IMR-90 (cell line): Measurements from ENCODE around the gene TRMT10C. TPM values are rescaled to one million over a fixed set of nuclear protein-coding genes. Genes with fewer than 3 reads are reported as not detected.
"Not testable (repeated sequence)": the region's sequence is repeated elsewhere in the genome, so short reads cannot be mapped to it uniquely, and the experiment has no call there.

Experiments
- ATAC-seq: fragments of 200-7000 bp; cut with Tn5 transposase; 2 replicates; pipeline ENCODE4 v1.9.1; 2020; ENCODE audit warnings: low read depth, mild to moderate bottlenecking, moderate library complexity
- BruUV-seq: library from RNA; stranded (reverse); fragments of 400-500 nt; replicated peaks from 2 replicates; lab custom pipeline; 2021; lab: Mats Ljungman, UMichigan
- CTCF ChIA-PET: fragments of 300-600 bp; formaldehyde crosslinking; extraction: SDS; loops from one replicate; lab custom pipeline; 2021; ENCODE audit warnings: antibody characterized with exemption; lab: Yijun Ruan, JAX
- POLR2A ChIA-PET: fragments of 300-600 bp; sonication (Branson Sonifier 250); formaldehyde crosslinking; loops from one replicate; lab custom pipeline; 2022; ENCODE audit warnings: antibody characterized with exemption; ENCODE audit not compliant: unreplicated experiment; lab: Charles Lee
- DNase-seq: peaks from one replicate; pipeline ENCODE4 v3.0.0; 2013
- H2AFZ ChIP-seq: replicated peaks from 2 replicates; pipeline ENCODE3; 2013; ENCODE audit warnings: low read length, mild to moderate bottlenecking; ENCODE audit not compliant: poor library complexity
- H2AK5ac ChIP-seq: 2 replicates; pipeline ENCODE4 v1.6.1; 2013; ENCODE audit warnings: low read depth, low read length, inconsistent platforms
- H2AK9ac ChIP-seq: replicated peaks from 2 replicates; pipeline ENCODE3; 2013; ENCODE audit warnings: mild to moderate bottlenecking, low read depth, low read length, moderate library complexity; ENCODE audit not compliant: poor library complexity
- H2BK120ac ChIP-seq: 2 replicates; pipeline ENCODE4 v1.6.1; 2013; ENCODE audit warnings: low read depth, low read length, inconsistent platforms
- H2BK15ac ChIP-seq: 3 replicates; pipeline ENCODE4 v1.6.1; 2013; ENCODE audit warnings: low read depth, low read length, inconsistent platforms
- H2BK20ac ChIP-seq: 2 replicates; pipeline ENCODE4 v1.6.1; 2013; ENCODE audit warnings: low read depth, mild to moderate bottlenecking, inconsistent platforms, low read length, moderate library complexity
- H2BK5ac ChIP-seq: 2 replicates; pipeline ENCODE4 v1.6.1; 2013; ENCODE audit warnings: mild to moderate bottlenecking, low read depth, low read length, inconsistent platforms; ENCODE audit not compliant: poor library complexity, severe bottlenecking
- H3K14ac ChIP-seq: replicated peaks from 2 replicates; pipeline ENCODE4 v1.6.1; 2013; ENCODE audit warnings: low read depth, low read length, inconsistent platforms
- H3K18ac ChIP-seq: 2 replicates; pipeline ENCODE4 v1.6.1; 2013; ENCODE audit warnings: low read depth, low read length, control low read depth
- H3K23ac ChIP-seq: 2 replicates; pipeline ENCODE4 v1.6.1; 2013; ENCODE audit warnings: low read depth, low read length, inconsistent platforms
- H3K27ac ChIP-seq: 2 replicates; pipeline ENCODE4 v1.5.1; 2013; ENCODE audit warnings: mild to moderate bottlenecking, control low read depth, low read length; ENCODE audit not compliant: insufficient read depth
- H3K27me3 ChIP-seq: 2 replicates; pipeline ENCODE4 v1.6.1; 2013; ENCODE audit warnings: low read length; ENCODE audit not compliant: control insufficient read depth, insufficient read depth
- H3K36me3 ChIP-seq: 2 replicates; pipeline ENCODE4 v1.6.1; 2013; ENCODE audit warnings: low read length, mixed read lengths; ENCODE audit not compliant: control insufficient read depth, insufficient read depth
- H3K4ac ChIP-seq: 2 replicates; pipeline ENCODE4 v1.6.1; 2013; ENCODE audit warnings: low read depth, low read length, inconsistent platforms
- H3K4me1 ChIP-seq: 2 replicates; pipeline ENCODE4 v1.6.1; 2013; ENCODE audit warnings: low read length, mixed read lengths; ENCODE audit not compliant: control insufficient read depth, insufficient read depth
- H3K4me2 ChIP-seq: 2 replicates; pipeline ENCODE4 v1.6.1; 2013; ENCODE audit warnings: low read depth, mild to moderate bottlenecking, control low read depth, low read length, moderate library complexity
- H3K4me3 ChIP-seq: 2 replicates; pipeline ENCODE4 v1.5.1; 2013; ENCODE audit warnings: low read depth, mild to moderate bottlenecking, control low read depth, low read length, moderate library complexity; ENCODE audit not compliant: insufficient read depth
- H3K56ac ChIP-seq: 2 replicates; pipeline ENCODE4 v1.6.1; 2013; ENCODE audit warnings: low read length, inconsistent platforms; ENCODE audit not compliant: insufficient read depth; ENCODE audit errors: extremely low read depth
- H3K79me1 ChIP-seq, 2 experiments: 2 replicates each; pipeline ENCODE4 v1.6.1; 2013; ENCODE audit warnings: low read length in 2 of 2, inconsistent platforms in 1 of 2, low read depth in 1 of 2
- H3K9ac ChIP-seq: 2 replicates; pipeline ENCODE4 v1.6.1; 2013; ENCODE audit warnings: low read depth, low read length, control low read depth
- H3K9me1 ChIP-seq: 2 replicates; pipeline ENCODE4 v1.6.1; 2013; ENCODE audit warnings: low read length, inconsistent platforms; ENCODE audit not compliant: insufficient read depth
- H3K9me3 ChIP-seq: 2 replicates; pipeline ENCODE4 v1.6.1; 2013; ENCODE audit warnings: low read length; ENCODE audit not compliant: control insufficient read depth, insufficient read depth
- H4K20me1 ChIP-seq: 2 replicates; pipeline ENCODE4 v1.6.1; 2013; ENCODE audit warnings: low read length, inconsistent platforms; ENCODE audit not compliant: insufficient read depth
- H4K5ac ChIP-seq: 2 replicates; pipeline ENCODE4 v1.6.1; 2013; ENCODE audit warnings: mild to moderate bottlenecking, low read depth, low read length, control low read depth
- H4K8ac ChIP-seq, 2 experiments: 2 replicates each; pipeline ENCODE4 v1.6.1; 2013; ENCODE audit warnings: low read depth in 2 of 2, low read length in 2 of 2, control low read depth in 1 of 2, inconsistent platforms in 1 of 2
- H4K91ac ChIP-seq: 2 replicates; pipeline ENCODE4 v1.6.1; 2013; ENCODE audit warnings: low read depth, low read length, inconsistent platforms; ENCODE audit not compliant: insufficient read depth
- WGBS, 2 experiments: methylation state at CpG; one replicate each; pipeline versions ENCODE4 v1.1.5 to v1.1.7; 2013; ENCODE audit warnings: missing lambda C conversion rate in 2 of 2; ENCODE audit not compliant: insufficient read length in 1 of 2; ENCODE audit errors: extremely low coverage in 2 of 2; 5-methylcytosine and 5-hydroxymethylcytosine counted together
- dilution Hi-C: fragments of 300-500 bp; cut with HindIII; formaldehyde crosslinking; loops from one replicate; pipeline ENCODE4 v1.14.3; 2018; ENCODE audit warnings: low sequenced_read_pairs; ENCODE audit not compliant: unreplicated experiment
- in situ Hi-C: fragments of 300-500 bp; cut with MboI; formaldehyde crosslinking; loops from 3 replicates; pipeline ENCODE4 v1.14.3; 2019; ENCODE audit warnings: low sequenced_read_pairs, inconsistent platforms, mixed read lengths
- intact Hi-C: fragments of 100-400 bp; cut with micrococcal nuclease; formaldehyde crosslinking; loops from 2 replicates; pipeline ENCODE4 v1.10.0; 2022
- polyA plus RNA-seq, 3 experiments: library from polyadenylated mRNA; depleted of rRNA; stranded (reverse); fragments of >200 nt; gene quantifications; 2 replicates each; pipeline ENCODE4 v1.2.3, GENCODE V29; 2012; ENCODE audit warnings: low replicate concordance in 1 of 3
- total RNA-seq: library from RNA; depleted of rRNA; stranded (reverse); fragments of >200 nt; gene quantifications from 2 replicates; pipeline ENCODE4 v1.2.3, GENCODE V29; 2012

The TRMT10C gene
- total and polyA plus RNA-seq, 2 of the 4 experiments (the other 2 are of a cell fraction), result 13.6 to 17.0 TPM

GRCh38 chr3:101613014-101613413 lies 51.3 kb downstream of the TRMT10C start:
- H2BK20ac ChIP-seq, in situ Hi-C loops, H2AK9ac ChIP-seq, H2AK5ac ChIP-seq, H3K14ac ChIP-seq, H3K9me1 ChIP-seq, H4K8ac ChIP-seq, ATAC-seq, H3K4me3 ChIP-seq, H3K9ac ChIP-seq, H4K5ac ChIP-seq, H3K4me1 ChIP-seq, H3K4me2 ChIP-seq, H2BK120ac ChIP-seq, BruUV-seq, POLR2A ChIA-PET, H3K56ac ChIP-seq, dilution Hi-C loops, CTCF ChIA-PET, H3K18ac ChIP-seq, H3K36me3 ChIP-seq, H3K27ac ChIP-seq, H4K20me1 ChIP-seq, DNase-seq, H3K27me3 ChIP-seq, H2AFZ ChIP-seq, H3K23ac ChIP-seq, H3K4ac ChIP-seq, intact Hi-C loops, H2BK15ac ChIP-seq, H3K9me3 ChIP-seq, H3K79me1 ChIP-seq, H4K91ac ChIP-seq, H2BK5ac ChIP-seq: not testable (repeated sequence)
- 53% methylated on average over 2 of the region's 9 CpGs; no CpG with 5 or more reads in 1 of the 2 experiments for whole genome bisulfite sequencing, 2 experiments
